SK-N-SH treated with all-trans-retinoic acid at 6 μM for 48 hours (cell line): ENCODE data around the gene PLIN5.

Source experiments
- CREB5 ChIP-seq: fragments of 250-450 bp; sonication (Bioruptor Pico); IDR thresholded peaks from 2 replicates; pipeline ENCODE4 v1.5.1; 2020; ENCODE audit warnings: low read depth, mild to moderate bottlenecking, moderate library complexity
- ISL1 ChIP-seq: fragments of 250-450 bp; sonication (Bioruptor Pico); IDR thresholded peaks from 2 replicates; pipeline ENCODE4 v2.1.2; 2022; ENCODE audit warnings: mild to moderate bottlenecking, moderate library complexity
- PATZ1 ChIP-seq: fragments of 250-450 bp; sonication (Bioruptor Pico); IDR thresholded peaks from 2 replicates; pipeline ENCODE4 v1.8.0; 2020; ENCODE audit warnings: mild to moderate bottlenecking, moderate library complexity, borderline replicate concordance
- RARB ChIP-seq: fragments of 250-450 bp; sonication (Bioruptor Pico); IDR thresholded peaks from 2 replicates; pipeline ENCODE4 v1.8.0; 2021; ENCODE audit warnings: mild to moderate bottlenecking, moderate library complexity

GRCh38 chr19:4498694-4499093 lies 36.3 kb downstream of the PLIN5 start:
- TF ChIP-seq RARB (CRISPR knock-in tag) (no peak), ISL1 (no peak), PATZ1 (CRISPR knock-in tag) (no peak), CREB5 (CRISPR knock-in tag) (no peak)
